Vagina (tissue), 2 donors: ENCODE data around the gene B3GAT2. TPM values are rescaled to one million over a fixed set of nuclear protein-coding genes. Genes with fewer than 3 reads are reported as not detected.

Experiments used
- DNase-seq, 2 donors: peaks; one replicate each; pipeline ENCODE4 v3.0.0-alpha.2; 2017; ENCODE audit errors: extremely low spot score in 2 of 2
- H3K27ac ChIP-seq: fragments of 200-600 bp; sonication (generic); one replicate; pipeline ENCODE4 v1.5.1; 2019
- H3K27me3 ChIP-seq: fragments of 200-600 bp; sonication (generic); one replicate; pipeline ENCODE4 v1.5.1; 2019
- H3K36me3 ChIP-seq, 2 donors: fragments of 200-600 bp; sonication (generic); one replicate each; pipeline ENCODE4 v1.5.1; 2017 to 2019
- H3K4me1 ChIP-seq: fragments of 200-600 bp; sonication (generic); one replicate; pipeline ENCODE4 v1.5.1; 2019
- H3K4me3 ChIP-seq, 2 donors: fragments of 200-600 bp; sonication (generic); 1 replicate in 1 of 2; 2 replicates in 1 of 2; pipeline ENCODE4 v1.5.1; 2016 to 2019
- H3K9me3 ChIP-seq: fragments of 200-600 bp; sonication (generic); one replicate; pipeline ENCODE4 v1.5.1; 2019
- POLR2A ChIP-seq, 2 donors: fragments of 450-650 bp; IDR thresholded peaks; one replicate each; pipeline ENCODE4 v1.6.1; 2017; ENCODE audit warnings: antibody characterized with exemption in 2 of 2, mild to moderate bottlenecking in 2 of 2, moderate library complexity in 2 of 2
- POLR2AphosphoS5 ChIP-seq, 2 donors: sonication (generic); formaldehyde crosslinking; IDR thresholded peaks; one replicate each; pipeline ENCODE4 v1.9.0; 2017; ENCODE audit warnings: antibody characterized with exemption in 2 of 2, mild to moderate bottlenecking in 2 of 2, low read depth in 1 of 2; ENCODE audit not compliant: insufficient read depth in 1 of 2
- intact Hi-C: fragments of 100-400 bp; cut with DNase I; formaldehyde crosslinking; loops from one replicate; pipeline ENCODE4 v1.15.1; 2023
- total RNA-seq: library from RNA; depleted of rRNA; stranded (reverse); fragments of >200 nt; gene quantifications from one replicate; pipeline ENCODE4 v1.2.3, GENCODE V29; 2016
- TF ChIP-seq, protein P1 (sequence below), 3 experiments: fragments of 450-650 bp in 2 of 3; fragments of 200-600 bp in 1 of 3; sonication (generic) in 1 of 3; IDR thresholded peaks; one replicate each; pipeline ENCODE4 v1.5.1; 2017 to 2019; ENCODE audit warnings: antibody characterized with exemption in 3 of 3, mild to moderate bottlenecking in 2 of 3, moderate library complexity in 2 of 3

Gene B3GAT2
- total RNA-seq, 1 donor from 2014 or later, result not detected

DNA sequence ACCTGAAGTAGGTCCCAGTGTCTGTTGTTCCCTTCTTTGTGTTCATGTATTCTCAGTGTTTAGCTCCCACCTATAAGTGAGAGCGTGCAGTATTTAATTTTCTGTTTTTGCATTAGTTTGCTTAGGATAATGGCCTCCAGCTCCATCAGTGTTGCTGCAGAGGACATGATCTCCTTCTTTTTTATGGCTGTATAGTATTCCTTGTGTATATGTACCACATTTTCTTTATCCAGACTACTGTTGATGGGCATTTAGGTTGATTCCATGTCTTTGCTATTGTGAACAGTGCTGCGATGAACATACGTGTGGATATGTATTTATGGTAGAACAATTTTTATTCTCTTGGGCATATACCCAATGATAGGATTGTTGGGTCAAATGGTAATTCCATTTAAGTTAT, 125.4 kb downstream of the B3GAT2 start:
- no peaks in the 10 kb centered on the region for H3K27me3 ChIP-seq
- intact Hi-C loops, result no loop called here
- no peaks in the 10 kb centered on the region for H3K9me3 ChIP-seq
- DNase-seq, result no peak
- TF ChIP-seq POLR2A (IDR thresholded peaks at IDR 0.05) (no peak), POLR2AphosphoS5 (IDR thresholded peaks at IDR 0.05; ENCODE audit: insufficient read depth in 1 of 2, low read depth in 1 of 2) (no peak)
- H3K4me1 ChIP-seq, result peaks cover 6% of the 10 kb centered on the region
- no peak overlapping the region for H3K4me3 ChIP-seq
- no peak overlapping the region for H3K27ac ChIP-seq
- no peaks in the 10 kb centered on the region for H3K36me3 ChIP-seq

DNA sequence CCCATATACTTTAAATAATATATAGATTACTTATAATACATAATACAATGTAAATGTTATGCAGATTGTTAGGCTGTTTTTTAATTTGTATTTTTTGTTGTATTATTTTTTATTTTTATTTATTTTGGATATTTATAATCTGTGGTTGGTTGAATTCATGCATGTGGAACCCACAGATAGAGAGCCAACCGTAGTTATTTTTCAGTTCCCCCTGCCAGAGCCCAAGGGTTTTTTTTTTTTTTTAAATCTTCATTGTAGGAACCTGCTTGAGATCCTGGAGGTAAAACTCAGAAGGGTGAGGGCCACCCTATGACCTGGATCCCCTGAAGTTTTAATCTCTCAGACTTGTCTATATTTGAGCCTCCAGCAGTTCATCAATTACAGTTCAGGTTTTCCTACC, 133.2 kb downstream of the B3GAT2 start:
- Histone ChIP-seq H3K27ac (no peak overlapping the region), H3K36me3 (no peaks in the 10 kb centered on the region), H3K4me3 (no peak overlapping the region), H3K9me3 (no peaks in the 10 kb centered on the region), H3K27me3 (no peaks in the 10 kb centered on the region), H3K4me1 (no peaks in the 10 kb centered on the region)
- TF ChIP-seq, protein P1, sequence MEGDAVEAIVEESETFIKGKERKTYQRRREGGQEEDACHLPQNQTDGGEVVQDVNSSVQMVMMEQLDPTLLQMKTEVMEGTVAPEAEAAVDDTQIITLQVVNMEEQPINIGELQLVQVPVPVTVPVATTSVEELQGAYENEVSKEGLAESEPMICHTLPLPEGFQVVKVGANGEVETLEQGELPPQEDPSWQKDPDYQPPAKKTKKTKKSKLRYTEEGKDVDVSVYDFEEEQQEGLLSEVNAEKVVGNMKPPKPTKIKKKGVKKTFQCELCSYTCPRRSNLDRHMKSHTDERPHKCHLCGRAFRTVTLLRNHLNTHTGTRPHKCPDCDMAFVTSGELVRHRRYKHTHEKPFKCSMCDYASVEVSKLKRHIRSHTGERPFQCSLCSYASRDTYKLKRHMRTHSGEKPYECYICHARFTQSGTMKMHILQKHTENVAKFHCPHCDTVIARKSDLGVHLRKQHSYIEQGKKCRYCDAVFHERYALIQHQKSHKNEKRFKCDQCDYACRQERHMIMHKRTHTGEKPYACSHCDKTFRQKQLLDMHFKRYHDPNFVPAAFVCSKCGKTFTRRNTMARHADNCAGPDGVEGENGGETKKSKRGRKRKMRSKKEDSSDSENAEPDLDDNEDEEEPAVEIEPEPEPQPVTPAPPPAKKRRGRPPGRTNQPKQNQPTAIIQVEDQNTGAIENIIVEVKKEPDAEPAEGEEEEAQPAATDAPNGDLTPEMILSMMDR (IDR thresholded peaks at IDR 0.05), result no peak
- TF ChIP-seq POLR2AphosphoS5 (IDR thresholded peaks at IDR 0.05; ENCODE audit: insufficient read depth in 1 of 2, low read depth in 1 of 2) (no peak), POLR2A (IDR thresholded peaks at IDR 0.05) (no peak)
- DNase-seq, result no peak
- intact Hi-C loops, result no loop called here

DNA sequence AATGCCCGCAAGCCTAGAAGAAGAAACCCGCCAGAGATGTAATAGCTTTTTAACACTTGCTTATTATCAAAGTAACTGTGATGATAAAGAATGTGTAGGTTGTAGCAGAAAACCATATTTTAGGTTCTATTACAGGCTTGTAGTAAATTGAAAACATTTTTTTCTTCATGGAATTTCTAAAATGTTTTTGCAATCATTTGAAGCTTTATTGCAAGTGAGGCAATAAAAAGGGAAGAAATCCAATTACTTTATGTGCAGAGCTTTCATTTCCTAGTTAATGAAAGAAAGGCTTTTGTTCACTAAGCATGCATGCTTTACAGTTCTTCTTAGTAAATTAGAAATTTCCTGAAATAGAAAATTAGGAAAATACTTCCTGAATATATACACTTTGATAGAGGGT, 135.1 kb downstream of the B3GAT2 start:
- intact Hi-C loops, result no loop called here
- no peaks in the 10 kb centered on the region for H3K36me3 ChIP-seq

DNA sequence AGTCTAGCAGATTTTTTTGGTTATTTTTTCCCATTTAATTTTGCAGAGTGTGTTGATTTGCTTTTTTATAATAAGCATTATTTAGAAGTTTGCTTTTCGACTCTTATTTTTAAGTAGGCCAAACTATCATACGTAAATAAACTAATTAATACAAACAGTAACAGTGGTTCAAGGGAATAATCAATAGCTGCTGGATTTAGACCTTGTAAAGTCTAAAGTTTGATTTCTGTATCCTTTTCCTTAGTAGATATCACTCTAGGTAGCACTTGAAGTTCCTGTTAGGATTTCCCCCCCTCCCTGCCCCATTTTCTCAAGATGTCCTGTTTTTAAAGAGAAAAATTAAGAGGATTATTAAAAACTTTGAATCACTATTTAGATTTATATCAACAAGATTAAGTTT, 136.1 kb downstream of the B3GAT2 start:
- Histone ChIP-seq H3K4me1 (no peaks in the 10 kb centered on the region), H3K27ac (no peak overlapping the region), H3K27me3 (no peaks in the 10 kb centered on the region), H3K9me3 (no peaks in the 10 kb centered on the region), H3K4me3 (no peak overlapping the region), H3K36me3 (no peaks in the 10 kb centered on the region)
- TF ChIP-seq, protein P1 (IDR thresholded peaks at IDR 0.05), result no peak
- TF ChIP-seq POLR2AphosphoS5 (IDR thresholded peaks at IDR 0.05; ENCODE audit: insufficient read depth in 1 of 2, low read depth in 1 of 2) (no peak), POLR2A (IDR thresholded peaks at IDR 0.05) (no peak)
- no peak for DNase-seq
- intact Hi-C loops, result no loop called here

More for the DNA sequence above, 135.1 kb downstream of the B3GAT2 start:
- Histone ChIP-seq H3K27me3 (no peaks in the 10 kb centered on the region), H3K9me3 (no peaks in the 10 kb centered on the region), H3K4me1 (no peaks in the 10 kb centered on the region), H3K27ac (no peak overlapping the region), H3K4me3 (no peak overlapping the region)
- TF ChIP-seq POLR2A (IDR thresholded peaks at IDR 0.05) (no peak), POLR2AphosphoS5 (IDR thresholded peaks at IDR 0.05; ENCODE audit: insufficient read depth in 1 of 2, low read depth in 1 of 2) (no peak)
- TF ChIP-seq, protein P1 (IDR thresholded peaks at IDR 0.05), result no peak
- DNase-seq, result no peak

DNA sequence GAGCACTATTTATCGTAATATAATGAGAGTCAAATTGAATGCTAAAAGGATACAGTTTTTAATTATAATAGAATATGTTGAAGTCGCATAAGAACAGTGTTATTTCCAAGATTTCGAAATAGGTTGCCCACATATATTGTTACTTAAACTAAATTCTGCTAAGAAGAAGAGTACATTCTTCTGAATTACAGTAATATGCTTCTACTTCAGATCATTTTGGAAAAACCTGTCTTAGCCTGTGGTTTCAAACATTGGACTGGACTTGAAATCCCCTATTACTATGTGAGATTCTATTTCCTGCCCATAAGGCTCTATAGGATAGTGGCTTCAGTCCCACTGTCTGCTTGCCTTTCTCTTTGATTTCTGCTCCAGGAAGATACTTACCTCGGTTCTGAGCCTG, 137.2 kb downstream of the B3GAT2 start:
- no peaks in the 10 kb centered on the region for H3K9me3 ChIP-seq
- H3K36me3 ChIP-seq, result no peaks in the 10 kb centered on the region
- no peaks in the 10 kb centered on the region for H3K4me1 ChIP-seq
- no peak overlapping the region for H3K4me3 ChIP-seq
- H3K27me3 ChIP-seq, result no peaks in the 10 kb centered on the region
- no peak for DNase-seq
- intact Hi-C loops, result no loop called here
- TF ChIP-seq POLR2A (IDR thresholded peaks at IDR 0.05) (no peak), POLR2AphosphoS5 (IDR thresholded peaks at IDR 0.05; ENCODE audit: insufficient read depth in 1 of 2, low read depth in 1 of 2) (no peak)
- TF ChIP-seq, protein P1 (IDR thresholded peaks at IDR 0.05), result no peak
- H3K27ac ChIP-seq, result no peak overlapping the region
